Naive B cell (primary cell): ENCODE measurements around the gene SPTBN5. TPM values are rescaled to one million over a fixed set of nuclear protein-coding genes. Genes with fewer than 3 reads are reported as not detected.

Experiments used
- polyA plus RNA-seq, 6 donors: library from polyadenylated mRNA; unstranded; fragments of 300-500 nt; fragmentation: Illumina TruSeq; gene quantifications; one replicate each; pipeline ENCODE4 v1.2.3, GENCODE V29; 2021; ENCODE audit warnings: low read depth in 6 of 6

Gene SPTBN5
- polyA plus RNA-seq, 6 donors from 2014 or later, result not detected

Other genes starting within 250 kb of the SPTBN5 start
- 10 to 100 TPM in 5 of 6 donors, 1 to 10 TPM in 1; 2.2 to 30.3 (median 16.9) TPM for gene MGA, start 233.6 kb downstream of the SPTBN5 start, polyA plus RNA-seq
- 1 to 10 TPM in 5 of 6 donors, not detected in 1; 1.6 to 5.5 (median 2.2) TPM for gene MAPKBP1, start 119.6 kb downstream of the SPTBN5 start, polyA plus RNA-seq
- gene JMJD7, start 66.0 kb downstream of the SPTBN5 start, polyA plus RNA-seq, result 10 to 100 TPM; 11.3 to 32.6 (median 14.3) TPM
- 1 to 10 TPM in 1 of 6 donors, under 1 TPM in 3, not detected in 2; 0.45 to 1.5 (median 0.48) TPM for gene PLA2G4B, start 55.2 kb downstream of the SPTBN5 start, polyA plus RNA-seq
- 1 to 10 TPM; 4.1 to 9.2 (median 6.9) TPM for gene EHD4, start 78.5 kb upstream of the SPTBN5 start, polyA plus RNA-seq
- not detected for gene PLA2G4E, start 127.0 kb upstream of the SPTBN5 start, polyA plus RNA-seq
- gene PLA2G4D, start 200.5 kb upstream of the SPTBN5 start, polyA plus RNA-seq, result not detected